Astrocyte (in vitro differentiated cells and primary cell): ENCODE measurements around the gene CD4. TPM values are rescaled to one million over a fixed set of nuclear protein-coding genes. Genes with fewer than 3 reads are reported as not detected.

Source experiments
- DNase-seq: peaks from one replicate; pipeline ENCODE4 v3.0.0-alpha.2; 2010; ENCODE audit warnings: low read depth
- FAIRE-seq: peaks from 2 replicates; lab custom pipeline; 2011; peaks lifted over from hg19 to GRCh38; lab: Jason Lieb, UNC
- H2AFZ ChIP-seq: 2 replicates; pipeline ENCODE4 v1.6.0; 2012; ENCODE audit warnings: low read depth, low read length, inconsistent platforms
- H3K27ac ChIP-seq: 2 replicates; pipeline ENCODE4 v1.5.1; 2011; ENCODE audit warnings: low read depth, low read length, inconsistent platforms
- H3K27me3 ChIP-seq: 2 replicates; pipeline ENCODE4 v1.6.0; 2011; ENCODE audit warnings: low read length, inconsistent platforms; ENCODE audit not compliant: insufficient read depth
- H3K36me3 ChIP-seq: 2 replicates; pipeline ENCODE4 v1.5.1; 2011; ENCODE audit warnings: low read length, inconsistent platforms; ENCODE audit not compliant: insufficient read depth
- H3K4me1 ChIP-seq: 2 replicates; pipeline ENCODE4 v1.5.1; 2011; ENCODE audit warnings: low read length, inconsistent platforms; ENCODE audit not compliant: insufficient read depth
- H3K4me2 ChIP-seq: 2 replicates; pipeline ENCODE4 v1.6.0; 2012; ENCODE audit warnings: low read length, inconsistent platforms
- H3K4me3 ChIP-seq: 2 replicates; pipeline ENCODE4 v1.5.1; 2011; ENCODE audit warnings: low read depth, mild to moderate bottlenecking, low read length, inconsistent platforms; ENCODE audit not compliant: insufficient read depth
- H3K79me2 ChIP-seq: 2 replicates; pipeline ENCODE4 v1.6.0; 2012; ENCODE audit warnings: mild to moderate bottlenecking, low read length, inconsistent platforms; ENCODE audit not compliant: insufficient read depth
- H3K9ac ChIP-seq: 2 replicates; pipeline ENCODE4 v1.6.0; 2012; ENCODE audit warnings: mild to moderate bottlenecking, low read length, inconsistent platforms
- H3K9me3 ChIP-seq: 2 replicates; pipeline ENCODE4 v1.5.1; 2012; ENCODE audit warnings: low read depth, mild to moderate bottlenecking, low read length, inconsistent platforms; ENCODE audit not compliant: insufficient read depth
- H4K20me1 ChIP-seq: 2 replicates; pipeline ENCODE4 v1.6.0; 2012; ENCODE audit warnings: low read length, inconsistent platforms; ENCODE audit not compliant: insufficient read depth
- H3K27ac Mint-ChIP-seq: one replicate; pipeline ENCODE4 v1.8.0; 2021; ENCODE audit warnings: mild to moderate bottlenecking, mixed read lengths; ENCODE audit not compliant: unreplicated experiment
- H3K27me3 Mint-ChIP-seq: one replicate; pipeline ENCODE4 v1.8.0; 2021; ENCODE audit warnings: low read depth, mixed read lengths; ENCODE audit not compliant: unreplicated experiment
- H3K36me3 Mint-ChIP-seq: one replicate; pipeline ENCODE4 v1.8.0; 2021; ENCODE audit warnings: low read depth, mixed read lengths; ENCODE audit not compliant: unreplicated experiment
- H3K4me1 Mint-ChIP-seq: one replicate; pipeline ENCODE4 v1.8.0; 2021; ENCODE audit warnings: low read depth, mixed read lengths; ENCODE audit not compliant: unreplicated experiment
- H3K4me3 Mint-ChIP-seq: one replicate; pipeline ENCODE4 v1.8.0; 2021; ENCODE audit warnings: mild to moderate bottlenecking, moderate library complexity, mixed read lengths; ENCODE audit not compliant: unreplicated experiment
- H3K9me3 Mint-ChIP-seq: one replicate; pipeline ENCODE4 v1.8.0; 2021; ENCODE audit warnings: mild to moderate bottlenecking, mixed read lengths; ENCODE audit not compliant: unreplicated experiment
- EZH2 ChIP-seq: IDR thresholded peaks from 2 replicates; pipeline ENCODE4 v1.6.1; 2012; ENCODE audit warnings: mild to moderate bottlenecking, low read length, inconsistent platforms; ENCODE audit not compliant: insufficient read depth
- total RNA-seq: library from RNA; stranded (reverse); gene quantifications from 2 replicates; pipeline ENCODE4 v1.2.1, GENCODE V29; 2021
- TF ChIP-seq, protein P1 (sequence below): IDR thresholded peaks from 2 replicates; pipeline ENCODE4 v1.5.1; 2011; ENCODE audit warnings: low read depth, mild to moderate bottlenecking, inconsistent platforms, low read length, moderate library complexity; ENCODE audit not compliant: insufficient read depth

Gene CD4
- total RNA-seq, 1 donor from 2014 or later, result 0.54 TPM

DNA sequence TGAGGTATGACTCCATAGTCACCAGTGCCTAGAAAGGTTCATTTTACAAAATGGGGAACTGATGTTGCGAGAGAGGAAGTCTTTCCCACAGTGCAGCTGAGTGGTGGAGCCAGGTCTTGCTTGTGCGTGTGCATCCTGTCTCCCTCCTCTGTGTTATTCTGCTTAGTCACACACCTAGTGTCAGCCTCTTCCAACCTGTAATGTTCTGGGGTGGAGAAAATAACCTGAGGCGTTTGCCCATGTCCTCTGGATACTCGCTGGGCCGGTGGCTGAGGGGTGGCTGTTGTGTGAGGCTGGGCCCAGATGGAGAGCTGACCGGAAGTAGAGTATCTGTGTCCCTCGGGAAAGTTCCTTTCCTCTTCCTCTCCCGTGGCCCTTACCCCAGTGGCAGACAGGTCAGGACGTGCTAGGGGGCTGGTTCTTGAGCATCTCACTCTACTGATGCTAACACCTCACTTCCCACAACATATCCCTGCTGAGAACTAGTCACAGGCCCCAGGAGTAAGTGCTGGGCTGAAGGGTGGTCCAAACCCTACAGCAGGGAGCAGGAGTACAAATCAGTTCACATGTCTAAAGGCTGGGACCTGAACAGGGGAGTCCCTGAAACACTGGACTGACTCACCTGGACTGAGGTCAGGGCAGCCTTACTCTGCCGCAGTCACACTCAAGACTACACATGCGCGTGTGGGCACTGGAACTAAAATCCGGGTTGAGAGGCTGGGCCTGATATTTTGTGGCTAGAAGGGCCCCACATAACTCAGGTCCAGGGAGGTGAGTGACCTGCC lies 43.4 kb upstream of the CD4 start:
- Mint-ChIP-seq H3K27me3 (no peaks in the 10 kb centered on the region), H3K9me3 (no peaks in the 10 kb centered on the region), H3K36me3 (peaks cover 35% of the 10 kb centered on the region), H3K4me3 (no peak overlapping the region), H3K4me1 (peaks cover 18% of the 10 kb centered on the region), H3K27ac (peak overlapping the region; percentile 56)
- no peaks in the 10 kb centered on the region for H3K9me3 ChIP-seq
- no peak overlapping the region for H2AFZ ChIP-seq
- H3K36me3 ChIP-seq, result peaks cover 33% of the 10 kb centered on the region
- DNase-seq (no peak), FAIRE-seq (no peak)
- peaks cover 3% of the 10 kb centered on the region for H3K4me1 ChIP-seq
- H3K27ac ChIP-seq, result no peak overlapping the region
- no peaks in the 10 kb centered on the region for H3K27me3 ChIP-seq
- no peak overlapping the region for H3K4me2 ChIP-seq
- H3K9ac ChIP-seq, result no peak overlapping the region
- H3K4me3 ChIP-seq, result no peak overlapping the region
- H3K79me2 ChIP-seq, result peaks cover 13% of the 10 kb centered on the region
- H4K20me1 ChIP-seq, result peaks cover 44% of the 10 kb centered on the region
- no peak for TF ChIP-seq EZH2
- TF ChIP-seq, protein P1, sequence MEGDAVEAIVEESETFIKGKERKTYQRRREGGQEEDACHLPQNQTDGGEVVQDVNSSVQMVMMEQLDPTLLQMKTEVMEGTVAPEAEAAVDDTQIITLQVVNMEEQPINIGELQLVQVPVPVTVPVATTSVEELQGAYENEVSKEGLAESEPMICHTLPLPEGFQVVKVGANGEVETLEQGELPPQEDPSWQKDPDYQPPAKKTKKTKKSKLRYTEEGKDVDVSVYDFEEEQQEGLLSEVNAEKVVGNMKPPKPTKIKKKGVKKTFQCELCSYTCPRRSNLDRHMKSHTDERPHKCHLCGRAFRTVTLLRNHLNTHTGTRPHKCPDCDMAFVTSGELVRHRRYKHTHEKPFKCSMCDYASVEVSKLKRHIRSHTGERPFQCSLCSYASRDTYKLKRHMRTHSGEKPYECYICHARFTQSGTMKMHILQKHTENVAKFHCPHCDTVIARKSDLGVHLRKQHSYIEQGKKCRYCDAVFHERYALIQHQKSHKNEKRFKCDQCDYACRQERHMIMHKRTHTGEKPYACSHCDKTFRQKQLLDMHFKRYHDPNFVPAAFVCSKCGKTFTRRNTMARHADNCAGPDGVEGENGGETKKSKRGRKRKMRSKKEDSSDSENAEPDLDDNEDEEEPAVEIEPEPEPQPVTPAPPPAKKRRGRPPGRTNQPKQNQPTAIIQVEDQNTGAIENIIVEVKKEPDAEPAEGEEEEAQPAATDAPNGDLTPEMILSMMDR, result no peak

DNA sequence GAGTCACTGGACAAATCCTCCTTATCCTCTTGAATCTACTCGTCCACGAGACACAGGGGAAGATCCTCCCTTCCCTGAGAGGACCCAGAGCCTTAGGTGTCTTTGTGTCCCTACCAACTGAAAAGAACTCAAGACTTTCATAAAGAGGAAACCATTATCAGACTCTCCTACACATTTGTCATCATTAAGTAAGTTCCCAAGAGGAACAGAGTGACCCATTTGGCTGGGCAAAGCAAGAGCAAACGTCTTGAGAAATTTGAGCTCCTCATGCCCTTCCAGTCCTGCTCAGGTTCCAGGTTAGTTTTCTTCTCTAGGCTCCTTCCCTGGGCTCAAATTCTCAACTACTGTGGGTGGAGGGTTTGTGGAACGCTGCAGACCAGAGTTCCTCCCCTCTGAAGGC lies 42.1 kb upstream of the CD4 start:
- DNase-seq (no peak), FAIRE-seq (no peak)
- Histone ChIP-seq H3K9me3 (no peaks in the 10 kb centered on the region), H3K4me1 (peaks cover 12% of the 10 kb centered on the region), H3K27ac (no peak overlapping the region), H3K4me2 (no peak overlapping the region), H3K4me3 (no peak overlapping the region), H2AFZ (no peak overlapping the region), H3K27me3 (no peaks in the 10 kb centered on the region), H3K36me3 (peaks cover 40% of the 10 kb centered on the region), H4K20me1 (peaks cover 57% of the 10 kb centered on the region), H3K9ac (no peak overlapping the region), H3K79me2 (peaks cover 26% of the 10 kb centered on the region)
- Mint-ChIP-seq H3K4me3 (no peak overlapping the region), H3K27ac (no peak overlapping the region), H3K36me3 (peaks cover 35% of the 10 kb centered on the region), H3K4me1 (peaks cover 28% of the 10 kb centered on the region), H3K27me3 (no peaks in the 10 kb centered on the region), H3K9me3 (no peaks in the 10 kb centered on the region)
- TF ChIP-seq, protein P1, result no peak
- no peak for TF ChIP-seq EZH2

DNA sequence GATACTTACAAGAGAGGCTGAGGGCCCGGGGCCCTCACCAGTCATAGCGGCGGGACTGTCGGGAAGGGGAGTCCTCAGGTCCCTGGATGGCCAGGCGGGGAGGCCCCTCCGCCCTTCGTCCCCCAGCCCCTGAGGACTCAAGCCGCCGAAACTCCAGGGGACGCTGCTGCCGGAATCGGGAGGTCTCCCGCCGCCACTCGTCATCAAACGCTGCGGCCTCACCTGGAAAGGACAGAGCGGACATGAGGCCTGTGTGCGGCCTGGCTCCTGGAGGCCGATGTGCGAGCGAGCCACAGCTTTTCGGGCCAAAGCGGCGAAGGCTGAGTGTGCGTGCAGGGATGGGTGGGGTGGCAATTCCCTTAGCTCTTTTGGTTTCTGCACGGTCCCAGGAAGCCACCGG lies 40.6 kb upstream of the CD4 start:
- Histone ChIP-seq H3K9ac (no peak overlapping the region), H3K27me3 (no peaks in the 10 kb centered on the region), H2AFZ (no peak overlapping the region), H3K4me3 (no peak overlapping the region), H3K36me3 (peaks cover 40% of the 10 kb centered on the region), H3K4me2 (no peak overlapping the region), H4K20me1 (peaks cover 59% of the 10 kb centered on the region), H3K27ac (no peak overlapping the region), H3K9me3 (no peaks in the 10 kb centered on the region), H3K4me1 (peaks cover 14% of the 10 kb centered on the region), H3K79me2 (peaks cover 33% of the 10 kb centered on the region)
- DNase-seq, result no peak
- Mint-ChIP-seq H3K4me3 (no peak overlapping the region), H3K27me3 (no peaks in the 10 kb centered on the region), H3K36me3 (peaks cover 31% of the 10 kb centered on the region), H3K27ac (no peak overlapping the region), H3K4me1 (peaks cover 30% of the 10 kb centered on the region), H3K9me3 (no peaks in the 10 kb centered on the region)
- TF ChIP-seq, protein P1, result no peak
- TF ChIP-seq EZH2, result no peak
- no peak for FAIRE-seq
